Neutrophil (primary cell): Measurements from ENCODE around the gene SIX1.

Experiments used
- H3K27ac ChIP-seq: fragments of 200-600 bp; sonication (generic); 2 replicates; pipeline ENCODE4 v1.5.1; 2016; ENCODE audit warnings: mild to moderate bottlenecking, moderate library complexity
- H3K27me3 ChIP-seq: fragments of 200-600 bp; sonication (generic); 2 replicates; pipeline ENCODE4 v1.6.0; 2016; ENCODE audit warnings: mild to moderate bottlenecking
- H3K36me3 ChIP-seq: fragments of 200-600 bp; sonication (generic); 2 replicates; pipeline ENCODE4 v1.5.1; 2017
- H3K4me1 ChIP-seq, 2 experiments: fragments of 200-600 bp in 1 of 2; sonication (generic) in 1 of 2; 1 replicate in 1 of 2; 2 replicates in 1 of 2; pipeline versions ENCODE4 v1.5.1 to v1.6.1; 2013 to 2016; ENCODE audit warnings: low read depth in 1 of 2, low read length in 1 of 2, mild to moderate bottlenecking in 1 of 2, moderate library complexity in 1 of 2; ENCODE audit not compliant: control insufficient read depth in 1 of 2, insufficient read depth in 1 of 2
- H3K4me3 ChIP-seq, 2 experiments: fragments of 200-600 bp in 1 of 2; sonication (generic) in 1 of 2; 1 replicate in 1 of 2; 2 replicates in 1 of 2; pipeline ENCODE4 v1.5.1; 2013 to 2016; ENCODE audit warnings: low read depth in 1 of 2, low read length in 1 of 2, mild to moderate bottlenecking in 1 of 2, moderate library complexity in 1 of 2
- H3K9me3 ChIP-seq: fragments of 200-600 bp; sonication (generic); 2 replicates; pipeline ENCODE4 v1.5.1; 2016
- TF ChIP-seq, protein P1 (sequence below): fragments of 200-600 bp; sonication (generic); IDR thresholded peaks from 2 replicates; pipeline ENCODE4 v1.5.1; 2016; ENCODE audit warnings: antibody characterized with exemption

SIX1 gene

DNA sequence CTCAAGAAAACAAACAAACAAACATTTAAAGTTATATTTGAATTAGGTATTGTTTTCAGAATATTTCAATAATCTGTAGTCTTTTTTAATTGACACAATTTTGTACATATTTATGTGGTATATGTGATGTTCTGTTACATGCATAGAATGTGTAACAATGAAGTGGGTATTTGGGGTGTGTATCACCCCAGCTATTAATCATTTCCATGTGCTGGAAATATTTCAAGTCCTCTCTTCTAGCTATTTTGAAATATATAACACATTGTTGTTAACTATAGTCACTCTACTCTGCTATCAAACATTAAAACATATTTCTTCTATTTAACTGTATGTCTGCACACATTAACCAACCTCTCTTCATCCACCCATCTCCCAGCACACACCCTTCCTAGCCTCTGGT, 32.0 kb upstream of the SIX1 start:
- Histone ChIP-seq H3K4me3 (no peak overlapping the region), H3K36me3 (no peaks in the 10 kb centered on the region), H3K9me3 (no peaks in the 10 kb centered on the region), H3K27me3 (peaks cover 15% of the 10 kb centered on the region), H3K27ac (no peak overlapping the region), H3K4me1 (no peaks in the 10 kb centered on the region)
- TF ChIP-seq, protein P1, sequence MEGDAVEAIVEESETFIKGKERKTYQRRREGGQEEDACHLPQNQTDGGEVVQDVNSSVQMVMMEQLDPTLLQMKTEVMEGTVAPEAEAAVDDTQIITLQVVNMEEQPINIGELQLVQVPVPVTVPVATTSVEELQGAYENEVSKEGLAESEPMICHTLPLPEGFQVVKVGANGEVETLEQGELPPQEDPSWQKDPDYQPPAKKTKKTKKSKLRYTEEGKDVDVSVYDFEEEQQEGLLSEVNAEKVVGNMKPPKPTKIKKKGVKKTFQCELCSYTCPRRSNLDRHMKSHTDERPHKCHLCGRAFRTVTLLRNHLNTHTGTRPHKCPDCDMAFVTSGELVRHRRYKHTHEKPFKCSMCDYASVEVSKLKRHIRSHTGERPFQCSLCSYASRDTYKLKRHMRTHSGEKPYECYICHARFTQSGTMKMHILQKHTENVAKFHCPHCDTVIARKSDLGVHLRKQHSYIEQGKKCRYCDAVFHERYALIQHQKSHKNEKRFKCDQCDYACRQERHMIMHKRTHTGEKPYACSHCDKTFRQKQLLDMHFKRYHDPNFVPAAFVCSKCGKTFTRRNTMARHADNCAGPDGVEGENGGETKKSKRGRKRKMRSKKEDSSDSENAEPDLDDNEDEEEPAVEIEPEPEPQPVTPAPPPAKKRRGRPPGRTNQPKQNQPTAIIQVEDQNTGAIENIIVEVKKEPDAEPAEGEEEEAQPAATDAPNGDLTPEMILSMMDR: no peak

DNA sequence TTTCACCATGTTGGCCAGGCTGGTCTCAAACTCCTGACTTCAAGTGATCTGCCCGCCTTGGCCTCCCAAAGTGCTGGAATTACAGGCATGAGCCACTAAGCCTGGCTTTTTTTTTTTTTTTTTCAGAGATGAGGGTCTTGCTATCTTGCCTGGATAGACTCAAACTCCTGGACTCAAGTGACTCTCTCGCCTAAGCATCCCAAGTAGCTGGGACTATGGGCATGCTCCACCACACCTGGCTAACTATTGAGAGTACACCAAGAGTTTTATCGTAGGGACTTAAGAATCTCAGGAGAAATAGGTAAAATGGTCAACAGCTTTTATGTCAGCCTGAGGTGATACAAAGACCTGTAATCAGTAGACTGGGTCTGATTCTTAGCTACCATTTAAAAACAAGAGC, 31.2 kb upstream of the SIX1 start:
- Histone ChIP-seq H3K4me1 (no peaks in the 10 kb centered on the region), H3K36me3 (no peaks in the 10 kb centered on the region), H3K27ac (no peak overlapping the region), H3K9me3 (no peaks in the 10 kb centered on the region), H3K27me3 (peaks cover 15% of the 10 kb centered on the region), H3K4me3 (no peak overlapping the region)
- TF ChIP-seq, protein P1: no peak

DNA sequence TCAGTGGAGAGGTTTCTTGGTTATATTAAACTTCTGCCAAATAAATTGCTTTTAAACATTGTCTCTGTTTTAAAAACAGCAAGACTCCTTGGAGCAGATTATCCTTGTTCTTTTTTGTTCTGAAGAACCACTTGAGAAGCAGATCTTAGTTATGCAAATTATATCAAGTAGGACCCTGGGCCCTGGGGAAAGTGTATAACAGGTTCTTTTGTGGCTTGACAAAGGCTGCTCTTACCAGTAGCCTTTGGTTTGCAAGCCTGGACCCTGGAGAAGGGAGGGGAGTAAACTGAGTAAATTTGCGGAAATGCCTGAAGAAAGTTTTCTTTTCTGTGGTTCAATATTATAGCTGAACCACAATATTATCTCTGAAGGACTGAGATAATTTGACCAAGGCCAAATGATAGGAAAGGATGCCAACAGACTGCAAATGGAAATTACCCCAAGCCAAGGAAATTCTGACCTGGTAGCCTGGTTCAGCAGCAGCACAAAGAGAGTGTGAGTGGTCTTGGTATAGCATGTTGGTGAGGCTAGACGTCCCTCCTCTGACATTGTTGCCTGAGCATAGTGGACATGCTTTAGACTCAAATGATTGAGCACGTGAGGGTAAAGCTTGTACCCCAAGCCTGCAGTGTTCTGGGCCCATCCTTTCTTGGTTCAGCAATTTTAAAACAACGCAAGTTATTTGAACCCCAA, 30.4 kb upstream of the SIX1 start:
- Histone ChIP-seq H3K4me1 (no peaks in the 10 kb centered on the region), H3K9me3 (no peaks in the 10 kb centered on the region), H3K27me3 (peaks cover 15% of the 10 kb centered on the region), H3K4me3 (no peak overlapping the region), H3K36me3 (no peaks in the 10 kb centered on the region), H3K27ac (no peak overlapping the region)
- TF ChIP-seq, protein P1: no peak

DNA sequence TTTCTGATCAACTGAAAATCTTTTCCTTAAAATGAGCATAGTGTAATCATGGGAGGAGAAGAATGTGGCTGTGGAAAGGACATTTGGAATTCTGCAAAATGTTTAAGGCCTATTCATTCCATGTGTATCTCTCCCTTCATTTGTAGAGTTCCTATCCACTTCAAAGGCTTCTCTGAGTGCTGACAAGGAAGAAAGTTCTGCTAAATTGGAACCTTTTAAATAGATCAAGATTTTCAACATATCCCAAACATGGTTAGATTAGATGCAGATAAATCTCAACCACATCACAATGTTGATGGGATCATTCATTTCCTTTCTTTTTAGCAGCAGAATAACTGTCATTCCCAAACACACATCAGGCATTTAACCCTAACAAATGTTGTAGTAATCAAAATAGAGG, 28.4 kb upstream of the SIX1 start:
- Histone ChIP-seq H3K9me3 (no peaks in the 10 kb centered on the region), H3K27ac (no peak overlapping the region), H3K4me1 (no peaks in the 10 kb centered on the region), H3K27me3 (peaks cover 22% of the 10 kb centered on the region), H3K4me3 (no peak overlapping the region), H3K36me3 (no peaks in the 10 kb centered on the region)
- TF ChIP-seq, protein P1: no peak

DNA sequence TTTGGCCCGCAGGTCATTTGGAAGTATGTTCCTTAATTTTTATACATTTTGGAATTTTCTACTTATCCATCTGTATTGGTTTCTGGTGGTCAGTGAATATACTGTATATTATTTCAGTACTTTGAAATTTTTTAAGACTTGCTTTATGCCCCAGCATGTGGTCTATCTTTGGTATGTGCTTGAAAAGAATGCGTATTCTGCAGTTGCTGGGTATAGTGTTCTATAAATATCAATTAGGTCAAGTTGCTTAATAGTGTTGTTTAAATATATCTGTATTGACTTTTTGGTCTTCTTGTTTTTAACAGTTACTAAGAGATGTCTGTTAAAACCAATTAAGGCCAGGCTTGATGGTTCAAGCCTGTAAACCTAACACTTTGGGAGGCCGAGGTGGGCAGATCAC, 21.7 kb upstream of the SIX1 start:
- Histone ChIP-seq H3K4me1 (no peaks in the 10 kb centered on the region), H3K27me3 (peaks cover 37% of the 10 kb centered on the region), H3K9me3 (no peaks in the 10 kb centered on the region), H3K27ac (no peak overlapping the region), H3K36me3 (no peaks in the 10 kb centered on the region), H3K4me3 (no peak overlapping the region)
- TF ChIP-seq, protein P1: no peak
